ENCODE measurements around the gene LMOD1.

Gene LMOD1

GRCh38 chr1:201898240-201898894 lies 48.0 kb downstream of the LMOD1 start:
- H3K9me3 ChIP-seq (replicated peaks; ENCODE audit: low read length), result no peaks in the 10 kb centered on the region
- H3K4me2 ChIP-seq (ENCODE audit: low read length), result no peak overlapping the region
- no peak overlapping the region for H3K9ac ChIP-seq (ENCODE audit: low read depth, low read length)
- peaks cover 7% of the 10 kb centered on the region for H3K27me3 ChIP-seq (ENCODE audit: control insufficient read depth, insufficient read depth, low read length)
- no peaks in the 10 kb centered on the region for H3K36me3 ChIP-seq (ENCODE audit: insufficient read depth, low read length)
- H3K4me3 ChIP-seq (ENCODE audit: low read length), result no peak overlapping the region
- H3K4me1 ChIP-seq (ENCODE audit: control insufficient read depth, insufficient read depth, low read length), result peaks cover 20% of the 10 kb centered on the region

DNA sequence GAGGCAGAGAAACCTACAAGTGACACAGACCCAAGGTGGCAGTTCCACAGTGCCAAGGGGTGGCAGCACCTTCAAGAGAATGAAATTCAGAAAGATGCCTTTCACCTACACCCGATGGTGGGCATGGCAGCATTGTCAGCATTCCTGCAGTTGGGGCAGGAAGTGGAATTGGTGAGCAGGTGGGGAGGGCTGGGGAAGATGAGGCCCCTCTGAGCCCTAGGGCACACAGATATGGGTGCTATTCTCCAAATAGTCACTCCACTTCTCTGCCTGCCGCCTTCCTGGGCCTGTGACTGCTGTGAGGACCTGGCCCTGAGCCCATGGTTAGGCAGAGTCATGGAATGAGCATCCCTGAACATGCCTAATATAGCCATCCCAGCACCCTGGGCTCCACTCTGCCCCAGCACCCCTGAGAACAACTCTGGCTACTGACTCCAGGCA lies 49.4 kb downstream of the LMOD1 start:
- Histone ChIP-seq H3K9me3 (replicated peaks; ENCODE audit: low read length) (no peaks in the 10 kb centered on the region), H3K4me3 (ENCODE audit: low read length) (no peak overlapping the region), H3K4me2 (ENCODE audit: low read length) (no peak overlapping the region), H3K9ac (ENCODE audit: low read depth, low read length) (no peak overlapping the region), H3K27me3 (ENCODE audit: control insufficient read depth, insufficient read depth, low read length) (peaks cover 7% of the 10 kb centered on the region), H3K4me1 (ENCODE audit: control insufficient read depth, insufficient read depth, low read length) (peaks cover 13% of the 10 kb centered on the region), H3K36me3 (ENCODE audit: insufficient read depth, low read length) (no peaks in the 10 kb centered on the region)

- peaks cover 7% of the 10 kb centered on the region for H3K27me3 ChIP-seq (ENCODE audit: control insufficient read depth, insufficient read depth, low read length)
- no peaks in the 10 kb centered on the region for H3K9me3 ChIP-seq (replicated peaks; ENCODE audit: low read length)
- no peak overlapping the region for H3K4me3 ChIP-seq (ENCODE audit: low read length)
- H3K4me2 ChIP-seq (ENCODE audit: low read length), result peak overlapping the region; percentile 46
- no peaks in the 10 kb centered on the region for H3K36me3 ChIP-seq (ENCODE audit: insufficient read depth, low read length)
- no peak overlapping the region for H3K9ac ChIP-seq (ENCODE audit: low read depth, low read length)
- peaks cover 13% of the 10 kb centered on the region for H3K4me1 ChIP-seq (ENCODE audit: control insufficient read depth, insufficient read depth, low read length)
Observed at GRCh38 chr1:201895913-201896807, 50.2 kb downstream of the LMOD1 start.

- Histone ChIP-seq H3K9me3 (replicated peaks; ENCODE audit: low read length) (no peaks in the 10 kb centered on the region), H3K36me3 (ENCODE audit: insufficient read depth, low read length) (no peaks in the 10 kb centered on the region), H3K27me3 (ENCODE audit: control insufficient read depth, insufficient read depth, low read length) (peaks cover 6% of the 10 kb centered on the region), H3K4me1 (ENCODE audit: control insufficient read depth, insufficient read depth, low read length) (peaks cover 13% of the 10 kb centered on the region), H3K4me2 (ENCODE audit: low read length) (no peak overlapping the region), H3K4me3 (ENCODE audit: low read length) (no peak overlapping the region), H3K9ac (ENCODE audit: low read depth, low read length) (no peak overlapping the region)
Observed at GRCh38 chr1:201895120-201895665, 51.2 kb downstream of the LMOD1 start.

- Histone ChIP-seq H3K4me1 (ENCODE audit: control insufficient read depth, insufficient read depth, low read length) (peaks cover 15% of the 10 kb centered on the region), H3K9me3 (replicated peaks; ENCODE audit: low read length) (no peaks in the 10 kb centered on the region), H3K9ac (ENCODE audit: low read depth, low read length) (no peak overlapping the region), H3K27me3 (ENCODE audit: control insufficient read depth, insufficient read depth, low read length) (no peaks in the 10 kb centered on the region), H3K4me2 (ENCODE audit: low read length) (no peak overlapping the region), H3K36me3 (ENCODE audit: insufficient read depth, low read length) (no peaks in the 10 kb centered on the region), H3K4me3 (ENCODE audit: low read length) (no peak overlapping the region)
Observed at GRCh38 chr1:201894343-201895119, 51.8 kb downstream of the LMOD1 start.

DNA sequence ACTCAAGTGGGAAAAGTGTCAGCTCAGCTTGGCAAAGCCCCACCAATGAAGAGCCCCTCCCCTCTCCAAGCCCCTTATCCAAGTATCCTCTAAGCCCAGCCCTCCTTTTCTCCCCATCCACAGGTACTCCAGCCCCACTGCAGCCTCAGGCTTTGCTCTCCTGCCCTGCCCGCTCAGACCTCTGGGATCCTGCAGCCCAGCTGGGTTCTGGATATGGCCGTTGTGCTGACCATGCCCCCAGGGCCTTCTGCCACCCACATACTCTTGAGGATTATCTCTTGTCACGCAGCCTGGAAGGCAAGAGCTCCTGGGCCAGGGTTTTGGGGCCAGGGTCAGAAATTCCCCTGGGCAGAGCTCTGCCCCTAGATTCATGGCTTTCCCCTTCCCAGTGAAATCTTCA lies 52.9 kb downstream of the LMOD1 start:
- H3K4me1 ChIP-seq (ENCODE audit: control insufficient read depth, insufficient read depth, low read length), result peaks cover 23% of the 10 kb centered on the region
- H3K9me3 ChIP-seq (replicated peaks; ENCODE audit: low read length), result no peaks in the 10 kb centered on the region
- H3K4me3 ChIP-seq (ENCODE audit: low read length), result no peak overlapping the region
- no peaks in the 10 kb centered on the region for H3K36me3 ChIP-seq (ENCODE audit: insufficient read depth, low read length)
- no peaks in the 10 kb centered on the region for H3K27me3 ChIP-seq (ENCODE audit: control insufficient read depth, insufficient read depth, low read length)
- H3K4me2 ChIP-seq (ENCODE audit: low read length), result no peak overlapping the region
- H3K9ac ChIP-seq (ENCODE audit: low read depth, low read length), result no peak overlapping the region

GRCh38 chr1:201892211-201892610 lies 54.1 kb downstream of the LMOD1 start:
- no peaks in the 10 kb centered on the region for H3K27me3 ChIP-seq (ENCODE audit: control insufficient read depth, insufficient read depth, low read length)
- no peak overlapping the region for H3K4me3 ChIP-seq (ENCODE audit: low read length)
- no peak overlapping the region for H3K9ac ChIP-seq (ENCODE audit: low read depth, low read length)
- H3K36me3 ChIP-seq (ENCODE audit: insufficient read depth, low read length), result no peaks in the 10 kb centered on the region
- no peak overlapping the region for H3K4me2 ChIP-seq (ENCODE audit: low read length)
- H3K4me1 ChIP-seq (ENCODE audit: control insufficient read depth, insufficient read depth, low read length), result peaks cover 27% of the 10 kb centered on the region
- H3K9me3 ChIP-seq (replicated peaks; ENCODE audit: low read length), result no peaks in the 10 kb centered on the region

- Histone ChIP-seq H3K9me3 (replicated peaks; ENCODE audit: low read length) (no peaks in the 10 kb centered on the region), H3K4me3 (ENCODE audit: low read length) (no peak overlapping the region), H3K4me1 (ENCODE audit: control insufficient read depth, insufficient read depth, low read length) (peaks cover 21% of the 10 kb centered on the region), H3K36me3 (ENCODE audit: insufficient read depth, low read length) (no peaks in the 10 kb centered on the region), H3K4me2 (ENCODE audit: low read length) (no peak overlapping the region), H3K27me3 (ENCODE audit: control insufficient read depth, insufficient read depth, low read length) (no peaks in the 10 kb centered on the region), H3K9ac (ENCODE audit: low read depth, low read length) (no peak overlapping the region)
Observed at GRCh38 chr1:201891451-201892045, 54.8 kb downstream of the LMOD1 start.

DNA sequence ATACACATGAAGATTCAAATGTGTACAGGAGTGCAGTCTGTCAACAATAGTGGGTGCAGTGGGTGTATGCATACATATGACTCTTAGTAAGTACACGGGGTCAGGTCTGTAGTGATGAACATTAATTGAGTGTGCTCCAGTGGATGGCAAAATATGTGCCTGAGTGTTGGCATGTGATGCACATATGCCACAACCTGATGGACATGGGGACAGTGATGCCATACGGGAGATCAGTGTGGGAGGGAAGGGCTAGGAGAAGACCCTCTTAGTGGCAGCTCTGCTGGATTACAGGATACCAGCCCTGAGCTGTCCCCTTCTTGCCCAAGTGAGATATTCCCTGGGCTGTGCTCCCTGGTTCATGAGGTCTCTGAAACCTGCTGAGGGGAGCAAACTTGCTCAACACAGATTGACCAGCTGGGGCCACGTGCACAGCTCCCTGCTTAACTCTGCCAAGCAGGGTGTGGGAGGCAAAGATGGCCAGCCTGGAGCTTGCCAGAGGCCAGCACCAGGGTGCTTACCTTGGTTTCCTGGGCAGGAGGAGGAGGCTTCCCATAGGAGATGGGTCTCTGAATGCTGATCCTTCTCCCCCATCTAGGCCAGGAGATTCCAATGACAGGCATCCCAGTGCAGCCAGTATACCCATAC lies 55.4 kb downstream of the LMOD1 start:
- H3K4me1 ChIP-seq (ENCODE audit: control insufficient read depth, insufficient read depth, low read length), result peaks cover 17% of the 10 kb centered on the region

DNA sequence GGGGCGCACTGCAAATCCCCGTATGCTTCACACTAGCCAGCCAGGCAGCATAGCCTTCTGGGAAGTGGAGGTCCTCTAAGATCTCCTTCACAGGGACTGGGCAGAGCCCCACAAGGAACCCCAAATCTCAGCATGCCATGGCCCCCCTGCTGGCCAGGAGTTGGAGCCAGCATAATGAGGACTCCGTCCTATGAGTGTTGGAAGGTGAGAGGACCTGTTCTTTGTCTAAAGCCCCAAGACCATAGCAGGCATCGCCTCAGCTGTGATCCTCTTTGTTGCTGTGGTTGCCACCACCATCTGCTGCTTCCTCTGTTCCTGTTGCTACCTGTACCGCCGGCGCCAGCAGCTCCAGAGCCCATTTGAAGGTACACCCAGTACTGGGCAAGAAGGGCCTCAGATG lies 56.1 kb downstream of the LMOD1 start:
- Histone ChIP-seq H3K36me3 (ENCODE audit: insufficient read depth, low read length) (no peaks in the 10 kb centered on the region), H3K9ac (ENCODE audit: low read depth, low read length) (no peak overlapping the region), H3K4me3 (ENCODE audit: low read length) (no peak overlapping the region), H3K4me1 (ENCODE audit: control insufficient read depth, insufficient read depth, low read length) (peaks cover 23% of the 10 kb centered on the region), H3K27me3 (ENCODE audit: control insufficient read depth, insufficient read depth, low read length) (no peaks in the 10 kb centered on the region), H3K4me2 (ENCODE audit: low read length) (no peak overlapping the region), H3K9me3 (replicated peaks; ENCODE audit: low read length) (no peaks in the 10 kb centered on the region)

More for the DNA sequence above, 55.4 kb downstream of the LMOD1 start:
- H3K4me3 ChIP-seq (ENCODE audit: low read length), result no peak overlapping the region
- no peaks in the 10 kb centered on the region for H3K27me3 ChIP-seq (ENCODE audit: control insufficient read depth, insufficient read depth, low read length)
- no peaks in the 10 kb centered on the region for H3K36me3 ChIP-seq (ENCODE audit: insufficient read depth, low read length)
- H3K9me3 ChIP-seq (replicated peaks; ENCODE audit: low read length), result no peaks in the 10 kb centered on the region
- H3K4me2 ChIP-seq (ENCODE audit: low read length), result no peak overlapping the region
- no peak overlapping the region for H3K9ac ChIP-seq (ENCODE audit: low read depth, low read length)

Data from skeletal muscle satellite cell (primary cell).